K562 (cell line): ENCODE results near the gene DPF1. TPM values are rescaled to one million over a fixed set of nuclear protein-coding genes. Genes with fewer than 3 reads are reported as not detected.
A peak's percentile ranks its signal among the peaks of the same experiment; 100 is the strongest.

Experiments
- ATAC-seq: fragments of 200-7000 bp; cut with Tn5 transposase; 3 replicates; pipeline ENCODE4 v1.9.1; 2020; ENCODE audit warnings: moderate library complexity
- BruUV-seq: library from RNA; stranded (reverse); fragments of 400-500 nt; replicated peaks from 2 replicates; lab custom pipeline; 2021; lab: Mats Ljungman, UMichigan
- CTCF ChIA-PET: fragments of 300-600 bp; formaldehyde crosslinking; extraction: SDS; loops from one replicate; lab custom pipeline; 2021; ENCODE audit warnings: low intra/inter-chr PET ratio; lab: Yijun Ruan, JAX
- POLR2A ChIA-PET: fragments of 300-600, 350-650 bp; sonication (Branson Sonifier 250); formaldehyde crosslinking; extraction: SDS; loops from one replicate; lab custom pipeline; 2021; ENCODE audit warnings: antibody characterized with exemption, inconsistent platforms; lab: Yijun Ruan, JAX
- DNase-seq, 4 experiments: peaks; one replicate each; pipeline versions ENCODE4 v3.0.0 to v3.0.0-alpha.2; 2011 to 2018; ENCODE audit warnings: low spot score in 3 of 4, mixed read lengths in 3 of 4; ENCODE audit errors: extremely low read depth in 1 of 4
- FAIRE-seq: peaks from 2 replicates; lab custom pipeline; 2011; peaks lifted over from hg19 to GRCh38; lab: Jason Lieb, UNC
- H2AFZ ChIP-seq: 2 replicates; pipeline ENCODE4 v1.6.0; 2011; ENCODE audit warnings: low read depth, low read length, control low read depth, inconsistent platforms
- H3K27ac ChIP-seq: fragments of 200-600 bp; 3 replicates; pipeline ENCODE4 v1.8.0; 2011; ENCODE audit warnings: low read depth, mild to moderate bottlenecking, control low read depth, inconsistent platforms, low read length, moderate library complexity, mixed read lengths; ENCODE audit errors: extremely low read depth
- H3K27me3 ChIP-seq, 2 experiments: fragments of 300-600 bp in 1 of 2; 2 replicates in 1 of 2; 3 replicates in 1 of 2; pipeline versions ENCODE4 v1.6.0 to v1.8.0; 2011; ENCODE audit warnings: inconsistent platforms in 2 of 2, low read length in 2 of 2, mild to moderate bottlenecking in 1 of 2, mixed read lengths in 1 of 2, moderate library complexity in 1 of 2; ENCODE audit not compliant: control insufficient read depth in 2 of 2, insufficient read depth in 2 of 2
- H3K36me3 ChIP-seq: fragments of 300-600 bp; 3 replicates; pipeline ENCODE4 v1.8.0; 2011; ENCODE audit warnings: mild to moderate bottlenecking, low read length, inconsistent platforms; ENCODE audit not compliant: control insufficient read depth, insufficient read depth
- H3K4me1 ChIP-seq, 2 experiments: fragments of 200-600 bp in 1 of 2; replicated peaks in 1 of 2; 2 replicates in 1 of 2; 3 replicates in 1 of 2; pipeline versions ENCODE4 v1.5.1 to v1.8.0; 2011; ENCODE audit warnings: inconsistent platforms in 2 of 2, low read length in 2 of 2, mild to moderate bottlenecking in 1 of 2, mixed read lengths in 1 of 2, moderate library complexity in 1 of 2; ENCODE audit not compliant: control insufficient read depth in 2 of 2, insufficient read depth in 2 of 2
- H3K4me2 ChIP-seq: 2 replicates; pipeline ENCODE4 v1.6.1; 2011; ENCODE audit warnings: low read length, control low read depth, inconsistent platforms, mixed read lengths; ENCODE audit not compliant: insufficient read depth
- H3K4me3 ChIP-seq: fragments of 200-600 bp; sonication (generic), shearing (Covaris generic); 2 replicates; pipeline ENCODE4 v1.5.1; 2016; ENCODE audit warnings: control low read depth, inconsistent platforms
- H3K79me2 ChIP-seq: fragments of 200-600 bp; 3 replicates; pipeline ENCODE4 v1.8.0; 2011; ENCODE audit warnings: low read length, inconsistent platforms; ENCODE audit not compliant: control insufficient read depth, insufficient read depth
- H3K9ac ChIP-seq, 2 experiments: 2 replicates each; pipeline versions ENCODE4 v1.6.0 to v1.6.1; 2011; ENCODE audit warnings: low read depth in 2 of 2, low read length in 2 of 2, control low read depth in 1 of 2, inconsistent platforms in 1 of 2, mild to moderate bottlenecking in 1 of 2, mixed read lengths in 1 of 2; ENCODE audit not compliant: insufficient read depth in 1 of 2
- H3K9me1 ChIP-seq: one replicate; pipeline ENCODE4 v1.6.0; 2011; ENCODE audit warnings: inconsistent platforms, mild to moderate bottlenecking, low read length, moderate library complexity; ENCODE audit not compliant: control insufficient read depth, insufficient read depth
- H3K9me3 ChIP-seq: replicated peaks from 2 replicates; pipeline ENCODE4 v1.5.1; 2011; ENCODE audit warnings: low read depth, low read length, inconsistent platforms; ENCODE audit not compliant: control insufficient read depth, insufficient read depth
- H4K20me1 ChIP-seq: replicated peaks from 2 replicates; pipeline ENCODE4 v1.6.1; 2011; ENCODE audit warnings: low read length, inconsistent platforms, mixed read lengths; ENCODE audit not compliant: control insufficient read depth, insufficient read depth
- BDP1 ChIP-seq: IDR thresholded peaks from 3 replicates; pipeline ENCODE4 v1.6.1; 2011; ENCODE audit not compliant: insufficient read length, insufficient read depth
- CREM ChIP-seq: IDR thresholded peaks from 2 replicates; pipeline ENCODE4 v1.6.1; 2014; ENCODE audit warnings: antibody characterized with exemption, low read depth
- EGR1 ChIP-seq: fragments of 450-650 bp; conservative IDR thresholded peaks from 2 replicates; pipeline ENCODE4 v1.6.1; 2017; ENCODE audit warnings: mild to moderate bottlenecking
- HOXB6 ChIP-seq: fragments of 250-450 bp; sonication (Bioruptor Pico); IDR thresholded peaks from 2 replicates; pipeline ENCODE4 v1.5.1; 2022; ENCODE audit warnings: mild to moderate bottlenecking, borderline replicate concordance
- IFI16 ChIP-seq: fragments of 250-450 bp; sonication (Bioruptor Pico); IDR thresholded peaks from 2 replicates; pipeline ENCODE4 v2.1.2; 2022; ENCODE audit warnings: mild to moderate bottlenecking, inconsistent platforms
- NFIC ChIP-seq: fragments of 450-650 bp; IDR thresholded peaks from 2 replicates; pipeline ENCODE4 v1.6.1; 2017; ENCODE audit warnings: mild to moderate bottlenecking, inconsistent platforms
- NRF1 ChIP-seq, 2 experiments: fragments of 450-650 bp; IDR thresholded peaks in 1 of 2; conservative IDR thresholded peaks in 1 of 2; 2 replicates each; pipeline ENCODE4 v1.6.1; 2014; ENCODE audit warnings: mild to moderate bottlenecking in 2 of 2
- POLR2H ChIP-seq: IDR thresholded peaks from 2 replicates; pipeline ENCODE4 v1.6.1; 2016; ENCODE audit warnings: missing genetic modification characterization, low read depth, mild to moderate bottlenecking, control low read depth, missing compliant biosample characterization, moderate library complexity
- SLC30A9 ChIP-seq: fragments of 250-450 bp; sonication (Bioruptor Pico); IDR thresholded peaks from 2 replicates; pipeline ENCODE4 v1.8.0; 2022; ENCODE audit warnings: mild to moderate bottlenecking, moderate library complexity
- TARDBP ChIP-seq: fragments of 450-650 bp; IDR thresholded peaks from 2 replicates; pipeline ENCODE4 v1.6.1; 2016
- U2AF2 ChIP-seq: fragments of 200-400 bp; formaldehyde crosslinking; optimal IDR thresholded peaks from 2 replicates; pipeline ENCODE3; 2017; ENCODE audit warnings: low read depth, mild to moderate bottlenecking, low read length
- YBX1 ChIP-seq: fragments of 450-650 bp; IDR thresholded peaks from 2 replicates; pipeline ENCODE4 v1.7.1; 2016; ENCODE audit warnings: mild to moderate bottlenecking
- YY1 ChIP-seq, 3 experiments: IDR thresholded peaks; 2 replicates each; pipeline ENCODE4 v1.6.1; 2011; ENCODE audit warnings: low read length in 2 of 3, mild to moderate bottlenecking in 2 of 3, moderate library complexity in 2 of 3, borderline replicate concordance in 1 of 3, control low read depth in 1 of 3, low read depth in 1 of 3; ENCODE audit not compliant: insufficient read depth in 3 of 3, insufficient replicate concordance in 2 of 3, control insufficient read depth in 1 of 3, insufficient read length in 1 of 3; ENCODE audit errors: extremely low read depth in 1 of 3
- ZBTB8A ChIP-seq: fragments of 450-650 bp; IDR thresholded peaks from 2 replicates; pipeline ENCODE4 v1.6.1; 2018; ENCODE audit warnings: mild to moderate bottlenecking, moderate library complexity; ENCODE audit not compliant: partially characterized antibody
- ZNF12 ChIP-seq: sonication (generic); formaldehyde crosslinking; IDR thresholded peaks from 2 replicates; pipeline ENCODE4 v1.4.0; 2020; ENCODE audit warnings: mild to moderate bottlenecking, missing genetic modification reagents
- ZNF239 ChIP-seq: fragments of 250-450 bp; sonication (Bioruptor Pico); IDR thresholded peaks from 2 replicates; pipeline ENCODE4 v1.4.0; 2020; ENCODE audit warnings: mild to moderate bottlenecking
- ZNF324 ChIP-seq: fragments of 250-450 bp; sonication (Bioruptor Pico); IDR thresholded peaks from 2 replicates; pipeline ENCODE4 v1.4.0; 2020; ENCODE audit warnings: mild to moderate bottlenecking
- ZNF785 ChIP-seq: fragments of 250-450 bp; sonication (Bioruptor Pico); IDR thresholded peaks from 2 replicates; pipeline ENCODE4 v1.4.0; 2020; ENCODE audit warnings: mild to moderate bottlenecking
- whole genome bisulfite sequencing: fragments of 100-300 bp; shearing (Covaris generic); methylation state at CpG from one replicate; pipeline ENCODE4 v1.1.6; 2016; ENCODE audit warnings: low coverage, mixed read lengths; ENCODE audit not compliant: insufficient coverage; ENCODE audit errors: missing lambda C conversion rate; 5-methylcytosine and 5-hydroxymethylcytosine counted together
- in situ Hi-C: fragments of 300-500 bp; cut with MboI; formaldehyde crosslinking; loops from 4 replicates; pipeline ENCODE4 v1.15.0; 2018; ENCODE audit warnings: inconsistent platforms, mixed read lengths
- intact Hi-C: fragments of 100-400 bp; cut with micrococcal nuclease; formaldehyde crosslinking; loops from 2 replicates; pipeline ENCODE4 v1.14.2; 2022
- polyA plus RNA-seq, 8 experiments: library from polyadenylated mRNA; depleted of rRNA in 4 of 8; stranded (reverse) in 5 of 8; unstranded in 3 of 8; fragments of >200 nt; fragmentation: Nextera tagmentation in 2 of 8; fragmentation: Illumina TruSeq in 1 of 8; extraction: Ambion mirVana in 2 of 8; extraction: Trizol in 1 of 8; gene quantifications; 2 replicates each; pipeline versions ENCODE4 v1.2.1 to v1.2.3, GENCODE V29; 2011 to 2014; ENCODE audit warnings: inconsistent platforms in 1 of 8, missing spikeins in 1 of 8
- total RNA-seq, 7 experiments: library from RNA; depleted of rRNA in 6 of 7; stranded (reverse); fragments of >200 nt in 6 of 7; fragmentation: Illumina TruSeq in 2 of 7; extraction: Trizol in 2 of 7; gene quantifications; 2 replicates each; pipeline versions ENCODE4 v1.2.1 to v1.2.3, GENCODE V29; 2011 to 2021; ENCODE audit warnings: low replicate concordance in 1 of 7

The DPF1 gene
- total and polyA plus RNA-seq, 9 of the 15 experiments (the other 6 are each of a cell fraction or from before 2014, with no cell fraction given) = 0.10 to 5.7 (median 3.1) TPM

DNA sequence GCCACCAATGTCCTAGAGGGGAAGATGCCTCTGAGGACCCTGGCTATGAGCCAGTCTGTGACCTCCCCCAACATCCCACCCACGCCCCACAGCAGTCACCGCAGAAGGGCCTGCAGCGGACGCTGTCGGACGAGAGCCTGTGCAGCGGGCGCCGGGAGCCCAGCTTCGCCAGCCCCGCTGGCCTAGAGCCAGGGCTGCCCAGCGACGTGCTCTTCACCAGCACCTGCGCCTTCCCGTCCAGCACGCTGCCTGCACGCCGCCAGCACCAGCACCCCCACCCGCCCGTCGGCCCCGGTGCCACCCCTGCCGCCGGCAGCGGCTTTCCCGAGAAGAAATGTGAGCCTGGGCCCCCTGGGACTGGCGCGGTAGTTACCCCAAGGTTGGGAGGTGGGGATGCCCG, 30.6 kb downstream of the DPF1 start:
- H3K4me2 ChIP-seq = no peak overlapping the region
- FAIRE-seq = no peak
- H3K9me3 ChIP-seq = no peaks in the 10 kb centered on the region
- peaks cover 0 to 26% of the 10 kb centered on the region in 2 experiments; a peak in 2 of 5 replicates for H3K4me1 ChIP-seq
- DNase-seq = no peak
- H3K9ac ChIP-seq = no peak overlapping the region
- in situ Hi-C loops (no loop called here), intact Hi-C loops (no loop called here)
- ChIA-PET POLR2A (no interaction called here), CTCF (no interaction called here)
- no peaks in the 10 kb centered on the region for H3K9me1 ChIP-seq
- H3K27me3 ChIP-seq = no peaks in the 10 kb centered on the region; a peak in 2 of 5 replicates
- no peaks in the 10 kb centered on the region for H3K36me3 ChIP-seq
- no TSS peak for BruUV-seq
- no peak for ATAC-seq
- H2AFZ ChIP-seq = no peak overlapping the region
- WGBS = 46% methylated on average over 16 of the region's 29 CpGs
- no peaks in the 10 kb centered on the region for H4K20me1 ChIP-seq
- no peaks in the 10 kb centered on the region for H3K79me2 ChIP-seq
- H3K4me3 ChIP-seq = no peak overlapping the region
- no peak overlapping the region for H3K27ac ChIP-seq
- TF ChIP-seq TARDBP (no peak), NFIC (peak; percentile 37; the same call in 1 of the 2 replicates)

DNA sequence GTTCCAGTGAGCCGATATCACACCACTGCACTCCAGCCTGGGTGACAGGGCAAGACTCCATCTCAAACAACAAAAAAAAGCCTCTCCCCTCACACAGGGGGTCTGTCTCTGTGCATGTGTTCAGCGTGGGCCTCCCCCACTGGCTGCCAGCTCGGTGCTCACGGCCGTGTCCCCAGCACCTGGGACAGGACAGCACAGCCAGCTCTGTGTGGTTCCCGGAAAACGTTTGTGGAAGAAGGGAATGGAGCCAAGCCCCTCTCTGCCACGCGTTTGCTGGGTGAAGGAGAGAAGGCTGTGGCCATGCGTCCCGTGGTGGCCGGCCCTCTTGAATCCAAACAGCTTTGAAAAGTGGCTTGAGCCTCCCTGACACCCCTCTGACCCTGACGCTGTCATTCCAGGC, 32.3 kb downstream of the DPF1 start:
- Histone ChIP-seq H3K9me3 (no peaks in the 10 kb centered on the region), H3K4me3 (no peak overlapping the region), H3K4me1 (peaks cover 0 to 20% of the 10 kb centered on the region in 2 experiments; a peak in 2 of 5 replicates), H3K27me3 (no peaks in the 10 kb centered on the region; a peak in 2 of 5 replicates), H3K27ac (no peak overlapping the region), H3K4me2 (no peak overlapping the region), H3K79me2 (no peaks in the 10 kb centered on the region), H2AFZ (no peak overlapping the region), H3K9me1 (no peaks in the 10 kb centered on the region), H3K36me3 (no peaks in the 10 kb centered on the region), H4K20me1 (no peaks in the 10 kb centered on the region), H3K9ac (peak overlapping the region in 1 of 2 experiments; percentile 71; a peak in 2 of 4 replicates)
- 24% methylated on average over 11 of the region's 13 CpGs for WGBS
- intact Hi-C loops = no loop called here
- no peak for TF ChIP-seq IFI16 (CRISPR knock-in tag)
- no peak for TF ChIP-seq YY1 (IDR thresholded peaks at IDR 0.05; ENCODE audit: borderline replicate concordance in 1 of 3, control insufficient read depth in 1 of 3, extremely low read depth in 1 of 3, insufficient read depth in 3 of 3, insufficient read length in 1 of 3, insufficient replicate concordance in 2 of 3, low read depth in 1 of 3, low read length in 2 of 3)
- TF ChIP-seq NRF1 (conservative IDR thresholded peaks at IDR 0.05 in 1 of 2, IDR thresholded peaks at IDR 0.05 in 1 of 2) = no peak
- no peak for TF ChIP-seq HOXB6 (CRISPR knock-in tag)
- TF ChIP-seq EGR1 = no peak
- no peak for TF ChIP-seq ZBTB8A
- no peak for TF ChIP-seq SLC30A9 (CRISPR knock-in tag)
- TF ChIP-seq ZNF785 = no peak
- TF ChIP-seq BDP1 = no peak
- no peak for TF ChIP-seq ZNF324 (CRISPR knock-in tag)
- TF ChIP-seq ZNF12 (CRISPR knock-in tag) = no peak
- TF ChIP-seq U2AF2 = no peak
- TF ChIP-seq CREM = no peak
- no peak for TF ChIP-seq YBX1
- no peak for TF ChIP-seq ZNF239 (CRISPR knock-in tag)
- TF ChIP-seq POLR2H (tag) = no peak
- CTCF ChIA-PET = no interaction called here
- POLR2A ChIA-PET = interaction anchor here (0.6 to 1.1 kb wide), 2 partner anchors 8 to 376 kb away, joined by 3 to 4 read pairs; no protein-coding TSS in a partner anchor
- in situ Hi-C loops = no loop called here
- ATAC-seq = no peak
- DNase-seq = no peak
- BruUV-seq = no TSS peak
- FAIRE-seq = no peak
